ENCODE data around the gene CCDC154.

DNA sequence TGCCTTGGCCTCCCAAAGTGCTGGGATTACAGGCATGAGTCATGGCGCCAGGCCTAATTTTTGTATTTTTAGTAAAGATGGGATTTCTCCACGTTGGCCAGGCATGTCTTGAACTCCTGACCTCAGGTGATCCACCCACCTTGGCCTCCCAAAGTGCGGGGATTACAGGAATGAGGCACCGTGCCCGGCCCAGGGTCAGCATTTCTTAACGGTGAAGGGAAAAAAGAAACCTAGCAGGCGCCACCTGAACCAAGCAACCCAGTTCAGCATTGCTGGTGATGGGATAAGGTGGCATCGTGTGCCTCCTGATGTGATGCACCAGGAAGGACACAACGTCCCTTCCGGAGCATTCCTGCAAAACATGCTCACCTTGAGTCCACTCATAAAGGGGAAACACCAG, 32.7 kb upstream of the CCDC154 start:
- TF ChIP-seq, protein P1, sequence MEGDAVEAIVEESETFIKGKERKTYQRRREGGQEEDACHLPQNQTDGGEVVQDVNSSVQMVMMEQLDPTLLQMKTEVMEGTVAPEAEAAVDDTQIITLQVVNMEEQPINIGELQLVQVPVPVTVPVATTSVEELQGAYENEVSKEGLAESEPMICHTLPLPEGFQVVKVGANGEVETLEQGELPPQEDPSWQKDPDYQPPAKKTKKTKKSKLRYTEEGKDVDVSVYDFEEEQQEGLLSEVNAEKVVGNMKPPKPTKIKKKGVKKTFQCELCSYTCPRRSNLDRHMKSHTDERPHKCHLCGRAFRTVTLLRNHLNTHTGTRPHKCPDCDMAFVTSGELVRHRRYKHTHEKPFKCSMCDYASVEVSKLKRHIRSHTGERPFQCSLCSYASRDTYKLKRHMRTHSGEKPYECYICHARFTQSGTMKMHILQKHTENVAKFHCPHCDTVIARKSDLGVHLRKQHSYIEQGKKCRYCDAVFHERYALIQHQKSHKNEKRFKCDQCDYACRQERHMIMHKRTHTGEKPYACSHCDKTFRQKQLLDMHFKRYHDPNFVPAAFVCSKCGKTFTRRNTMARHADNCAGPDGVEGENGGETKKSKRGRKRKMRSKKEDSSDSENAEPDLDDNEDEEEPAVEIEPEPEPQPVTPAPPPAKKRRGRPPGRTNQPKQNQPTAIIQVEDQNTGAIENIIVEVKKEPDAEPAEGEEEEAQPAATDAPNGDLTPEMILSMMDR (IDR thresholded peaks at IDR 0.05) = no peak
- TF ChIP-seq POLR2AphosphoS5 (IDR thresholded peaks at IDR 0.05) (no peak), POLR2A (IDR thresholded peaks at IDR 0.05) (no peak)
